NCI-H2081 treated with DMSO at 0.1 percent for 48 hours (cell line): ENCODE data around the gene FNDC3B.

Experiments used
- DNase-seq: peaks from one replicate; lab custom pipeline; 2025; lab: John Stamatoyannopoulos, UW

FNDC3B gene

DNA sequence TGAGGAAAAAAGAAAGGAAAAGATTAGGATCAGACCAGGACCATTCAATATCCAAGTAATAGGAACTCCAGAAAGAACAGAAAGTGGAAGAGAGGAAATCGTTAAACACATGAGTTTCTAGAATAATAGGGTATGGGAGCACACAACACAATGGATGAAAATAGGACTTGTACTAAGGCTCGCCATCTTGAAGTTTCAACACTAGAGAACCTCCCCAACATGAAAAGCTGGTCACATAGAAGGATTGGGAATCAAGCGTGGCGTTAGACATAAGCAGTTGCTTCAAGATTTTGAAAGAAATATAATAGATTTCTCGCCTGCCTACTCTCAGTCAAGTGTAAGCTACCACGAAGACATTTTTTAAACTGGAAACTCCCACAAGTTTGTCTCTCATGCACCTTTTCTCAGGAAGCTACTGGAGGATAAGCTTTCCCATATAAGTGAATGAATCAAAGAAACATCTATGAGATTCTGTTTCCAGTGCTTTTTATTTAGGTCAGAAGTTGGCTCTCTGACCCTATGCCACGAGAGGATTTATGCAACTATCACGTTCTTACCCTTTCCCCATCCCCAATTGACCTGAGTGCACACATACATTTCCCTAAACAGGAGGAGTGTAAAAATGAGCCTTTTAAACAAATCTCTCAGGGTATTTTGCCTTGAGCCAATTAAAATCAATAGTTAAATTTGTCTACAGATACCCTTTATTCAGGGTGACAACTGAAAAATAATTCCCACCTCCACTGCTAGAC lies 363.7 kb downstream of the FNDC3B start:
- no peak for DNase-seq

DNA sequence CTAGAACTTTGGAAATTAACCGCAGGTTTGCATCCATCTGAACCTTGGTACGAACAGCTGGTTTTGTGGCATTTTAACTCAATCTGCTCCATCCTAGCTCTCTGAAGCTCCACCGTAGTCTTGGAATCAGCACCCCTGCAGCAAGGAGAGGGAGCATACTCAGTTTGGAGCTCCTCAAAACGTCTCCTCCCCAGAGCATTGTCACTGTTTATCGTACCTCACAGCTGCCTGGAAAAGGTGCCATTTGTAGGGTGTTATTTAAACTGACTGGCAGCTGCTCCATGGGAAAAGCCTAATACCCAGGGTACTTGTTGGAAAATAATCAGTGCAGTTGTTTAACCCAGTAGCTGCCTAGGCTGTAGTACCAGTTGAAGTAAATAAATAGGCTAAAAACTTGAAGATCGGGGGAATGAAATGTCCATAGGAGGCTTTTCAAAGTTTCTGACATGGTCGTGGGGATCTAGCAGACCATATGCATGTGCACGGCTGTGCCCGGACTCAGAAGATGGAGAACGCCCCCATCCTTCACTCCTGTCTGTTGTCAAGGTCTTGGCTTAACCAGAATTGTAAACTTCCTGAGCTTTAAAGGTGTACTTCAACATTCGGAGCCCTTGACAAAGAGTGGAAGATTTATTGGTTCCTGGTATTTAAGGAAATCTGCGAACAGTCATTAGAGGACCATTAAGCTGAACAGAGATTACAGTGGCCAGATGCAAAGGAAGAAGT lies 365.0 kb downstream of the FNDC3B start:
- DNase-seq = no peak

DNA sequence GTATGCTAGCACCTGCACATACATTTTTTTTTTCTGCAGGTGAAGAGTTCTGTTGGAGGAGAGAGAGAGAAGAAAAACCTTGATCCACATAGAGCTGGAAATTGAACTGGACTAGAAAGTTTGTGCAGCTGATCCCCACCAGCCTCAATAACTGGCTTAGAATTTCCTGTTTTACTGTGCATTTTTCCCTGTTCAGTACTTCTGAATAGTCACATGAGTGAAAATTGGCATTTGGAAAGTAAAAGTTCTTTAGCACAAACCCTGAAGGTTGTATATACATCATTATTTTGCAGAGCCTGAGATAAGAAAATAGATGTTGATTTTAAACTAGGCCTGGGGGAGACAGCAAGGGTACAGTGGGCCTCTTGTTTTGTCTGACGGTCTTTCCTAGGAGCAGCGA lies 366.5 kb downstream of the FNDC3B start:
- DNase-seq = no peak

DNA sequence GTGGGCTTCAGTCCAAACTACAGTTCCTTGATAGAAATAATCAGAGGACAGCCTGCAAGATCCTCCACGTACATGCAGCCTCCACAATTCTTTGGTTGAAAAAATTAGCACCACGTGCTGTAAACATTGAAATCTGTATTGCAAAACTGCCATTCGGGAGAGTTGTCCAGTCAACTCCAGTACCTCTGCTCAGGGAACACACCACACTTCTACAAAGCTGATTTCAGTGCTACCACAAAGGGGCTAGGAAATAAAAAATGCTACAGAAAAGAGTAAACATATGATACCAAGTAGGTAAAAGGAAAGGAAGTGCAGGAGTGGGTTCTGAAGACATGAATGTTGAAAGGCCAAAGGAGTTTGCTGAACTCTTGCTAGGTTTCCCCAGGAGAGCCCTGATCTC lies 368.5 kb downstream of the FNDC3B start:
- no peak for DNase-seq

DNA sequence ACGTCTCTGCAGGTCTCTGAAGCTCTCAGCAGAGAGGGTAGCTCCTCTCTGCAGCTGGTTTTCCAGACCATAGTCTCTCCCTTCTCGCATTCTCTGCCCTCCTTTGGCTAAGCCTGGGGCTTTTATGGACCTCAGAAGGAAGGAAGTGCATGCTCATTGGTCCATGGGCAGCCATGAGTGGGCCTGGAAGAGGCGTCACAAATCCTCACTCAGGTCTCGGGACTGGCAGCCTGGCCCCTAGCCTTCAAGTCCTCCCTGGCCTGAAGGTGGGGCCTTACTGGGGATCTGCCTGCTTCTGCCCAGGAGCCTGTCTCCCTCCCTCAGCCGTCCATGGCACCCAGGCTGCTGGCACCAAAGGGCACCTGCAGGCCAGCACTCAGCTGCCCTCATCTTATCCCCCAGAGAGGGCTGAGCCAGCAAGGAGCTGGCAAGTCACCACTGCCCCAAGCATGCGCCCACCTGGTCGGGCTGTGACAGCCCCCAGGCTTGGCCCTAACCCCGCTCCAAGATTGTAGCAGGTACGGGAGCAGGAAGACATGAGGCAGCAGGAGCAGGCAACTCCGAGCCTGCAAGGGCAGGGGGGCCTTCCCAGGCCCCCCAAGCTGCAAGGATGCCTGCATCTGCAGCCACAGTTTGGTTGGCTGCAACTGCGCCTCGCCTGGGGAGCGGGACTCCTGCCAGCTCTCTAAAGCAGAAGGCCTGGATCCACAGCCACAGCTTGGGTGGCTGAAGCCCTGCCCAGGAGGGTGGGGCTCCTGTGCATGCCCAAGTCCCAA lies 371.5 kb downstream of the FNDC3B start:
- no peak for DNase-seq

DNA sequence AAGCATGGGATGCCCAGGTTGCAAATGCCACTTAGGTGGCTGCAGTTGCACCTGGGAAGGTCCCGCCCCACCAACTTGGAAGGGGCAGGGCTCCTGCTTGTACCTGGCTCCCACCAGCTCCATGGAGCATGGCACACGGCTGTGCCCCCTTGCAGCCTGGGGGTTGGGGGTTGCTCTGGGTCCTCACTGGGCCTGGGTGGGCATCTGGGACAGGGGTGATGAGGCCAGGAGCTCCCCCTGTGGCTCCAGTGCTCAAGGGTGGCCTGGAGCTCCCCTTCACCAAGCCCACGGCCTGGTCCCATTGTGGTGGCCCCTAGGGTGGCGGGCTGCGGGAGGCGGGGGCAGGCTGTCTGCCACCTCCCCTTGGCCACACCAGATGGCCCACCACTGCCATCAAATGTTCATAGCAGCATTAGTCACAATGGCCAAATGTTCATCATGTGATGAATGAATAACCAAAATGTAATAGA lies 372.1 kb downstream of the FNDC3B start:
- no peak for DNase-seq

DNA sequence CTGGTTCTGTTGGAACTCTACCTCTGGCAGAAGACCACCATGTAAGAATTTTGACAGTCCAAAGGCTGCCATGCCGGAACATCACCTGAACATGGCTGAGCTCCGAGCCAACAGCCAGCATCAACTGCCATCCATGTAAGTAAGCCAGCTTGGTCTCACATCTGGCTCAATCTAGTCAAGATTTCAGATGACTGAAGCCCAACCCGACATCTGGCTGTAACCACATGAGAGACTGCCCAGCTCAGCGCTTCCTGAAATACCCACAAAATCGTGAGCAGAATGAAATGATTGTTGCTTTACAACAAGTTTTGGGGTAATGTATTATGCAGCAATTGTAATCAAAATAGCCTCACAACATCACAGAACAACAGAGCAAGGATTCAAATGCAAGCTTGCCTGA lies 375.9 kb downstream of the FNDC3B start:
- DNase-seq = no peak

DNA sequence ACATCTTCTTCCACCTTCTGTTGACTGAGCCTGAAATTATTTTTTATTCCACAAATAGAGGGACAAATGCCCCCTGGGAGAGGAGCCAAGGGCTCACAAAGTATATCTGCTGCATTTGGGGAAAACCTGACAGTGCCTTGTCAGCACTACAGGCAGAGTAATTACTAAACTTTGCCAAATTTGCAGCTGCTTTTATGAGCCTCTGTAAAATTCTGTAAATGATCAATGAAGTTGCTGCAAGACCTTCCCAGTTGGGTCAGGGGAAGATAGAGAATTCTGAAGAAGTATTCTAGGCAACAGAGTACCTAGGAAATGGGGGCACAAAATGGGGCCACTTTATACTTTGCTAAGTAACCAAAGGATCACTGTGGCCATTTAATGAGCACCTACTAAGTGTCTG lies 398.3 kb downstream of the FNDC3B start:
- no peak for DNase-seq

DNA sequence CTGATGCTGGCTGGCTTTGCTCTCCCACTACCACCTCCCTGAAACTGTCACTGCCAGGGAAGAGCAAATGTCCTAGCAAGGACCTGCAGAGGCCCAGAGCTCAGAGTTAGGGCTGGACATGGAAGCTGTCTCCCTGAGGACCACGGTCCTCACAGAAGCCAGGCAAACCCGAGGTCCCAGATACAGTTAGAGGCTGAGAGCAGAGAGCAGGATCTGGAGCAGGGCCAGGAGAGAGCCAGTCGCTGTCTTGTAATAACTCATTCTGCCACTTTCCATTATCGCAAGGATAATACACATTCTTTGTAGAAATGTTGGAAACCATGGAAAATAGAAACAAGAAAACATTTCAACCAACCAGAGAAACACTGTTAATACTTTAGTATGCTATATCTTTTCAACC lies 398.8 kb downstream of the FNDC3B start:
- no peak for DNase-seq

DNA sequence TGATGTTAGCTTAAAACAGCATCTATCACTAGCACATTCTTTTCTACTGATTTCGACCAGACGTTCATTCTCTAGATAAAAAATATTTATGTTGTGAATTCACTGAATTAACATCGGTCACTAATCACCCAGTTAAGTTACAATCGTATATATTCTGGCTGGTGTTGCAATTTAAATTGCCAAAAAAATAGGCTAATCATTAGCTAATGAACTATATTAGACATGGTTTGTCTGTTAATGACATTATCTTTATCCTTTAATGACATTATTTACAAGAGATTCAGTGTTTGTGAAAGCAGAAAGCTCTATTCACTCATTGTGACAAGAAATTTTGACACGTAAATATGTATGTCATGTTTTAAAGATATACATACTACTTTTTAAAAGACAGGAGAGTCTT lies 402.2 kb downstream of the FNDC3B start:
- DNase-seq = no peak

DNA sequence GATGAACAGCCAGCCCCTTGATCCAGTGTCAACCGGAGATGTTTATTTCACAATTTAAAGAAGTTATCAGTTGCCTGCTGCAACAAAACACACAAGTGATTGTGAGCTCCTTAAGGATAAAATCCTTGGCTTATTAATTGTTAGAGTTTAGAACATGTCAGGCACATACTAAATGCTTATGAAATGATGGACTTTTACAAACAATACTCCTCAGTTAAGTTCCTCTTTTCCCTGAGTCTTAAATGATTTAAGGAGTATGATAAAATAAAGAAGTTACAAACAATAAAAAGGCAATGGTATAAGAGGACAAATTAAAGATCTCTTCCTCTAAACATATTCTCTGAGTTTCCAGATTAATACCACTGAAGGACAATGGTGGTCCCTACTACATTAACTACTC lies 403.2 kb downstream of the FNDC3B start:
- DNase-seq = no peak

DNA sequence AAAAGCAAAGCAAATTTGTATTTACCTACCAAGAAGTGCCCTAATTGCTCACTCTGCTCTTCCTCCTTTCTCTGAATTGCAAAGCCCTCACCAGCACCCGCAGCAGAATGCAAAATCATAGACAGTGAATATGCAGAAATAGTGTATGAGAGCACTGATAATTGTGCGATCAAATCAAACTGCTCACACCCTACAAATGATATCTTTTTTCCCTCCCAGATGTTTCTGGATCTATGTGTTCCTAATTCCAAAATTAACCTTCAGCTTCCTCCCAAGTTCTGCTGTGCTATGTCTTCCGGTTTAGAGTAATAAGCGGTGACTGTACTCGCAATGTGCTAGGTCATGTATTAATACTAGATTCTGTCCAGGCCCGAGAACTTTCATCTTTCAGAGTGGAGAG lies 405.4 kb downstream of the FNDC3B start:
- DNase-seq = no peak

DNA sequence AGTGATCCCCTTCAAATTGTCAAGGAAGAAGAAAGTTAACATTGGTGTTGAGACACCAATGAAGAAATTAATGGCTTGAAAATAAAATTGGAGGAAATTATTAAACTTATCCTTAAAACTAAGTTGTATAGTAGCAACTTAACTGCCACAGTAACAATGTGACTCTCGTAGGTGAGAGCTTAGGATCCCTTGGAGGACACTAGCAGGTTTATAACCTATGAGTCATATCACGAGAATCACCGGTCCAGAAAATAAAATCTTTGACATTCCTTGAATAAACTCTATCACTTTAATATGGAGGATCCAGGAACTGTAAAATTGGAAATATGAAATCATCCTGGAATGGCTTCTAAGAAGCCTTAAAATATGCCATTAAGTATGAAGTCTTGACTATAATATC lies 406.8 kb downstream of the FNDC3B start:
- DNase-seq = no peak

DNA sequence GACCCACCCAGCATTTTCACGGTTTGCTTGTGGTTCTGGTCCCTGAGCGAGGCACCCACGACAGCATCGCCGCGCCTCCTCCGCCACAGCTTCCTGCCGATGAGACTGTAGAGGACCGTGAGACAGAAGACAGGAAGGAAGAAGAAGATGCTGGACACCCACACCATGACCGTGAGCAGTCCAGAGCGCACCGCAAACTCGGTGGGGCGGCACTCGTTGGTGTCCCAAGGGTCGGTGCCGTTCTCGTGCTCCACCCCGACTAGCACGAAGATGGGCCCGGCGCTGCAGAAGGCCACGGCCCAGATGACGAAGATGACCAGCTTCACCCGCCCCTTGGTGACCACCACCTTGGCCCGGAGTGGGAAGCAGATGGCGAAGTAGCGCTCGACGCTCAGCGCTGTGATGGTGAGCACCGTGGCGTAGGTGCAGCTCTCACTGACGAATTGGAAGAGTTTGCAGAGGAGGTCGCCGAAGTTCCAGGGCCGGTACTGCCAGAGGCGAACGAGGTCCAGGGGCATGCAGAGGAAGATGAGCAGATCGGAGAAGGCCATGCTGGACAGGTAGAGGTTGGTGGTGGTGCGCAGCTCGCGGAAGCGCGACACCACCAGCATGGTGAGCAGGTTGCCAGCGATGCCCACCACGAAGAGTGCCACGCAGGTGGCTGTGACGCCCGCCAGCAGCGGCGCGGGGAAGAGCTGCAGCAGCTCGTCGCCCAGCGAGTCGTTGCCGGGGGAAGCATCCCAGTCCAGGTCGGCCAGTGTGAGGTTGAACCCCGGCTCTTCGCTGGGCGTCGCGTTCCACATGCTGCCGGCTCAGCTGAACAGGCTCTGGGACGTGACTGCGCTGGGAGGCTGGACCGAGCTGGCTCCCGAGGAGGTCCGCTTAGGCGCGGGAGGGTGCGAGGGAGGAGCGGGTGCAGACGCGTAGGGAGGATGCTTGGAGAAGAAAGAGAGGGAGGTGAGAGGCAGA lies 408.5 kb downstream of the FNDC3B start, which contains the start of gene GHSR:
GHSR (minus strand) TSS at position 846 of the 969 bp plus-strand sequence; CDS start at position 803, 43 bp downstream.
- DNase-seq = no peak

DNA sequence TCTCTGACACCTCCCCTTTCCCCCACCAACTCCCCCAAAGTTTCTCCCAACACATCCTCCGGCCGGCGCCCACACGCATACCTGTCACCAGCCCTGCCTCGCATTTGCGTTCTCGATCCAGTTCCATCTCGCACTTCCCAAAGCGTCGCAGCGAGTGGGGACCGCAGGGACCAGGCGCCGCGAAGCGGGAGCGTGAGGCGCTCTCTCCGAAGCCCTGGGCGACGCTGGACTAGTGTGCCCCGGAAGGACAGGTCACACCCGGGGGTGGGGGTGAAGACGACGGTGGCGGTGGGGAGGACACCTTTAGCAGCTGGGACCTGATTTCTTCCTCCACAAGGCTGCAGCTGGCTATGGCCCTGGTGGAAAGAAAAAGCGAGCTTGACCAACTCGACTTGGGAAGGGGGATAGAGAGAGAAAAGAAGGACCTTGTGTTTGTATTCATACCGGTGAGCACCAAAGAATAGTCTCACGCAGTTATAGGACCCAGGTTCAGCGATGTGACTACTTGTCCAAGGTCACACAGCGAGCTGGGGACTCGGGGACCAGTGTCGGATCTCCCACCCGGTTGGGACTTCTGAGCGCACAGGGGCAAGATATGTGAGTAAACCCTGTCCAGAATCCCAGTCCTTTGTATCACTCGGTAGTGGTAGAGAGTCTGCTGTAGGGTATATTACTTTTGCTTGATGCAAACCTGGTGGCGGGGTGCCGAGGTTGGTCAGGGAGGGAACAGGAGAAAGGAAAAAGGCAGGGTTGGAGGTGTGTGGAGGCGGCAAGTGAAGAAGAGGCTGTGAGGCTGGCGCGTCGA lies 409.5 kb downstream of the FNDC3B start:
- DNase-seq = no peak

DNA sequence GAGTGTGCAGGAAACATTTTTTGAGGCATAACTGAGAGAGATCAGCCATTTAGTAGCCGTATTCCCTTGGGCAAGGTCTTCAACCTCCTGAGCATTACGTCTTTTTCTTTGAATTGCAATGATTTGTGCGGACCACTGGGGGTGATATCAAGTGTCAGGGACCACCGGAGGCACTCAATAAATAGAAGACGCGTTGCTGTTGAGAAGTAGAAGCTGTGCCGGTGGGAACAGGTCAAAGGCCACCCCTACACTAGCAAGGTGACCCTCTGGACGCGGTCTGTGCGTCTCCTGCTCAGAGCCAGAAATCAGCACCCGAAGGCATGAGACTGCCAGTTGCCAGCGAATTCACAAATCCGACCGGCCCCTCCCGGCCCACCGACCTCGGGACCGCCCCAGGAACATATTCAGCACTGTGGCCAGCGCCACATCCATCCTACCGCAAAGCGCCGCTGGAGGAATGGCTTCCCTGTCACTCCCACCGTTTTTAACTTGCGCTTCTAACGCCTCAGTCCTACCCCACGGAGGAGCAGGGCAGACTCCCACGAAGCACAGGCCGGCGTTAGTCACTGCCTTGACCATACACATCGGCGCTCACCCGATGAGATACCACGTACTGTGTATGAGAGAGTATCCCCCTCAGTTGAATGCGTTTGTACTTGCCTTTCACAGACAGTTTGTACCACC lies 410.2 kb downstream of the FNDC3B start:
- DNase-seq = no peak
